Measurements from ENCODE around the gene CHTOP. TPM values are rescaled to one million over a fixed set of nuclear protein-coding genes. Genes with fewer than 3 reads are reported as not detected.

CHTOP gene
- total RNA-seq, 2 donors from 2014 or later, result 82.0 to 82.4 TPM

- no peaks in the 10 kb centered on the region for H3K9me3 ChIP-seq (ENCODE audit: control insufficient read depth, low read length, poor library complexity, severe bottlenecking)
- Mint-ChIP-seq H3K4me1 (peaks cover 5% of the 10 kb centered on the region), H3K27ac (peak overlapping the region; percentile 24), H3K27me3 (peaks cover 14% of the 10 kb centered on the region), H3K4me3 (no peak overlapping the region), H3K36me3 (ENCODE audit: low read depth) (no peaks in the 10 kb centered on the region)
- ATAC-seq, result no peak
- no peak for DNase-seq
Observed at GRCh38 chr1:153608089-153608682, 25.7 kb upstream of the CHTOP start.

DNA sequence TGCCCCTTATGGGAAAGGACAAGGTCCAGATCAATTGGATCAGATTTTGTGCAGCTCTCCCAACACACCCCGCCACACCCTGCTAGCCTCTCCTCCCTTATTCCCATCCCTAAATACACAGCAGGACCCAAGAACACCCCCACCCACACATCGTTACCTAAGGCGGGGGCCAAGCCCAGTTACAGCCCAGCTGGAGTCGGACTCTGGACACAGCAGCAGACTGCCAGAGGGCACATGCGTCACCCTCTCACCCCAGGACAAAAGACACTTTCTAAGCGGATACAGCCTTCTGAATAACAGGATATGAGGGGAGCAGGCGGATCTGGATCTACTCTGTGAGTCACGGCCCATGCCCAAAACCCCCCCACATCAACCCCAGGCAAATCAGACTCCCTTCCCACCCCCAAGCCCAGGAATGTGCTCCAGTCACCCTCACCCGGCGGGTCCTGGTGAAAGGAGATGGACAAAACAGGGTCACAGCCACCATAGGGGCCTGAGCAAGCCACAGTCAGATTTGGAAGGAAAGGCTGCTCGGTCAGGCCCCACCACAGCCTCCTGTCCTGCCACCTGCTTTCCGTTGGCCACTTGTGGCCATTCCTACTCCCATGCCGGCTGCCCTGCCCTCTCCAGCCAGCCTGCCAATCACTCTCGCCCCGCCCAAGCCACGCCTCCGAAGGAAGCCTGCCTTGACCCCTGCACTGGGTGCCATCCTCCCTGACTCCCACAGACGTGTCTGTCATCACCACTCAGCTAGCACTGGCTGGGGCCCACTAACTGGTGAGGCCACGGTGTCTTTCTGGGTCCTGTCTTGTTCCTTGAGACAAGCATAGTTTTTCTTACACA, 24.9 kb upstream of the CHTOP start:
- Mint-ChIP-seq H3K27ac (no peak overlapping the region), H3K27me3 (peaks cover 14% of the 10 kb centered on the region), H3K4me1 (peaks cover 5% of the 10 kb centered on the region), H3K36me3 (ENCODE audit: low read depth) (no peaks in the 10 kb centered on the region), H3K4me3 (no peak overlapping the region)
- ATAC-seq, result no peak
- no peak for DNase-seq
- no peaks in the 10 kb centered on the region for H3K9me3 ChIP-seq (ENCODE audit: control insufficient read depth, low read length, poor library complexity, severe bottlenecking)

DNA sequence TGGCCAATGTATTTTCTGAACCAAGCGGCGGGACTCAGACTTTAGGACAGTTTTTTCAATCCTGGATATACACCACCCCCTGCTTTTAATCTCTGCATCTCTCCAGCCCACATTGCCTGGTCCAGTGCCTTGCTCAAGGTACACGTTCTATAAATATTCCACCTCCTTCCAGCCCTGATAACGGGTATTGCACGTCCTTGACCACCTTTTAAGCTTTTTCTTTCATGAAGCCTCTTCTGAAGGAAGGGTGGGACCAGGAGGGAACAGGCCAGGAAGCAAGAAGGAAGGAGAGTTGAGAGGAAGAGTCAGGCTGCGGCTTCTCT, 24.3 kb upstream of the CHTOP start:
- no peak overlapping the region for H3K4me3 Mint-ChIP-seq
- peaks cover 5% of the 10 kb centered on the region for H3K4me1 Mint-ChIP-seq
- no peak overlapping the region for H3K27ac Mint-ChIP-seq
- H3K9me3 ChIP-seq (ENCODE audit: control insufficient read depth, low read length, poor library complexity, severe bottlenecking), result no peaks in the 10 kb centered on the region
- no peak for ATAC-seq
- peaks cover 14% of the 10 kb centered on the region for H3K27me3 Mint-ChIP-seq
- DNase-seq, result no peak
- no peaks in the 10 kb centered on the region for H3K36me3 Mint-ChIP-seq (ENCODE audit: low read depth)

DNA sequence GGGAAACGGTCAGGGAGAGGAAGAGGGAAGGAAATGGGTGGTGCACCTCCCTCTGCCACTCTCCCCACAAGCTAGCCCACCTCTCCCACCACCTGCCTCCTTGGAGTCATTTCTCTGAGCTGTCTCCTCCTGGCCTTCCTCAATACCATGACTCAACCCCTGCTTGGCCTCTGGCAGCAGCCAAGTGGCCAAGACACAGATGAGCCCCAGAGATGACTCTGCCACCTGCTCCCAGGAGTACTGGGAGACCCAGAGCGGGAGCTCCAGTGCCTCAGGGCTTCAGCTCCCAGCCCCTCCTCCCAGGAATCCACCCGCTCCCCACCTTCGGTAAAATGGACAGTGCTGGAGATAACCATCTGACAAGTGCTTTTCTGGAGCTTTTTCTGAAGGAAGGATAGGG, 23.5 kb upstream of the CHTOP start:
- no peak for ATAC-seq
- peaks cover 14% of the 10 kb centered on the region for H3K27me3 Mint-ChIP-seq
- peaks cover 5% of the 10 kb centered on the region for H3K4me1 Mint-ChIP-seq
- no peaks in the 10 kb centered on the region for H3K36me3 Mint-ChIP-seq (ENCODE audit: low read depth)
- no peak for DNase-seq
- H3K27ac Mint-ChIP-seq, result no peak overlapping the region
- no peak overlapping the region for H3K4me3 Mint-ChIP-seq
- H3K9me3 ChIP-seq (ENCODE audit: control insufficient read depth, low read length, poor library complexity, severe bottlenecking), result no peaks in the 10 kb centered on the region

GRCh38 chr1:153610811-153611301, 23.0 kb upstream of the CHTOP start:
- DNase-seq (no peak), ATAC-seq (no peak)
- Mint-ChIP-seq H3K4me3 (no peak overlapping the region), H3K4me1 (peaks cover 5% of the 10 kb centered on the region), H3K27ac (no peak overlapping the region), H3K36me3 (ENCODE audit: low read depth) (no peaks in the 10 kb centered on the region), H3K27me3 (peaks cover 14% of the 10 kb centered on the region)
- no peaks in the 10 kb centered on the region for H3K9me3 ChIP-seq (ENCODE audit: control insufficient read depth, low read length, poor library complexity, severe bottlenecking)

DNA sequence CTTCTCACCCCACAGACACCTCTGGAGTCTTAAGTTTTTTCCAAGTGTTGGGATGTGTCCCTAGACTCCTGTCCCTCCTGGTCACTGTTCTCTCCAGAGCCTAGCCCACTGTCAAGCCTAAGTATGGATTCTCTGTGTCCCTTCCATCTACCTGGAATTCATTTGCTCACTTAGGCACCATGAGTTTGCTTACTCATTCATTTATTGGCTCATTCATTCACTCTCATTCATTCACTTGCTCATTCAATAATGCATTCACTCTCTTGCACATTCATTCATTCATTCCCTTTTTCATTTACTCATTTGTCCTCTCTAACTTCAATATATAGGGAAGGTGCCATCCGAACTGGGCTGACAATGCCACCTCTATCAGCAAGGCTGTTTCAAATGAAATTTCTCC, 22.5 kb upstream of the CHTOP start:
- ATAC-seq (no peak), DNase-seq (no peak)
- Mint-ChIP-seq H3K36me3 (ENCODE audit: low read depth) (no peaks in the 10 kb centered on the region), H3K27ac (no peak overlapping the region), H3K27me3 (peaks cover 14% of the 10 kb centered on the region), H3K4me1 (peaks cover 5% of the 10 kb centered on the region), H3K4me3 (no peak overlapping the region)
- no peaks in the 10 kb centered on the region for H3K9me3 ChIP-seq (ENCODE audit: control insufficient read depth, low read length, poor library complexity, severe bottlenecking)

DNA sequence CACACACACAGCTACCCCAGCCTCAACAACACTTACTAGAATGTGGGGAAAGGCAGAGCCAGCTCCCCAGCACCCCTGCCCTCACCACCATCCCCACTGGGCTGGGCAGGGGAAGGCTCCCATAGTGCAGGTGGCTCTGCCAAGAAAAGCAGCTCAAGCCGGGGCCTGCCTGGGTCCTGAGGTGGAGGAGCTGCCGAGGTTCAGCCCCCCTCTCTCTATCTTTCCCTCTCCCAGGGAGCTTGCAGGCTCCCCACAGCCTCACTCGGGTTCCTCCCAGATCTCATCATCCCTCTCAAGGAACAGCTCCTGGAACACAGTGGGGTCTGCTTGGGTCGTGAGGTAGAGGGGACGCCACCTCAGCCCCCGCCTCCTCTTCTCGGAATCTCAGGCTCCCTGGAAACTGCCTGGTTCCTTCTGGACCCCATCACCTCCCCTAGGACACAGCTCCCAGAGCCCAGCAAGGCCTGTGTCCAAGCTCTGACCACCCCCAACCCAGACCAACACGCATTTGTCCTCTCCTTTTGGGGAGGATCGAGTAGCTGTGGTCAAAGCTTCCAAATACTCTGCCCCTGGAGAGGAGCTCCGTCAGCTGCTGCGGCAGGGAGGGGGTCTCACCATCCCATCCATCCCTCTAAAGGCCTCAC, 21.6 kb upstream of the CHTOP start:
- peaks cover 14% of the 10 kb centered on the region for H3K27me3 Mint-ChIP-seq
- peak overlapping the region; percentile 43 for H3K27ac Mint-ChIP-seq
- H3K36me3 Mint-ChIP-seq (ENCODE audit: low read depth), result no peaks in the 10 kb centered on the region
- no peaks in the 10 kb centered on the region for H3K9me3 ChIP-seq (ENCODE audit: control insufficient read depth, low read length, poor library complexity, severe bottlenecking)
- H3K4me3 Mint-ChIP-seq, result no peak overlapping the region
- DNase-seq (no peak), ATAC-seq (no peak)
- peaks cover 5% of the 10 kb centered on the region for H3K4me1 Mint-ChIP-seq

DNA sequence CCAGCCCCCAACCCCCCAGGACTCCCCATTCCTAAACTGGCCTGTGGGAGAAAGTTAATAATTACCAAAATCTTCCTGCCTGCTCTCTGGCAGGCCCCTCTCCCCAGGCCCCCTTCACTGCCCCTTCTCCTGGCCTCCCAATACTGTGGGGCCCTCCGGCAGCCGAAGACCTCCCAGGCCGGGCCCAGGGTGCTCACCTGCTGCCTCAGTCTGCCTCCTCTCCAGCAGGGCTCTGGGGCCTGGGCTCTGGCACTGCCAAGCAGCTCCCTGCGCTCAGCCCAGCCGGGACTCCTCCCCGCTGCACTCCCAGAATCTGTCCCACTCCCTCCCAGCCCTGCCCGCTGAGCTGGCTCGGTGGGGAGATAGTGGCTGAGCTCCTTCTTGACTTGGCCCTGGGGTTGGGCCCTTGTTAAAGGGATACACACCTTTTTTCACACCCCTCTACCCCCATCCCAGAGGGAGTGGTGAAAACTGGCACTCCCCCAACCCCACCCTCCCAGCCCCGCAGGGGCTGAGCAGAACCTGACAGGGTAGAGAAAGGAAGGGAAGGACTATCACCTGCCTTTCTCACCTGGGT, 21.0 kb upstream of the CHTOP start, which contains the start of gene S100A16:
Gene S100A16, minus strand, starts transcription at position 383 of the 577 bp plus-strand sequence. CDS start 4,986 bp downstream, outside the sequence.
- ATAC-seq (no peak), DNase-seq (no peak)
- Mint-ChIP-seq H3K27ac (peak within 1 kb of the TSS; percentile 43), H3K27me3 (peaks cover 14% of the 10 kb centered on the region), H3K4me1 (peaks cover 5% of the 10 kb centered on the region), H3K36me3 (ENCODE audit: low read depth) (no peaks in the 10 kb centered on the region), H3K4me3 (no peak within 1 kb of the TSS)
- H3K9me3 ChIP-seq (ENCODE audit: control insufficient read depth, low read length, poor library complexity, severe bottlenecking), result no peaks in the 10 kb centered on the region

- DNase-seq (no peak), ATAC-seq (no peak)
- H3K27me3 Mint-ChIP-seq, result peaks cover 14% of the 10 kb centered on the region
- no peak overlapping the region for H3K4me3 Mint-ChIP-seq
- no peaks in the 10 kb centered on the region for H3K36me3 Mint-ChIP-seq (ENCODE audit: low read depth)
- H3K27ac Mint-ChIP-seq, result no peak overlapping the region
- no peaks in the 10 kb centered on the region for H3K9me3 ChIP-seq (ENCODE audit: control insufficient read depth, low read length, poor library complexity, severe bottlenecking)
- peaks cover 5% of the 10 kb centered on the region for H3K4me1 Mint-ChIP-seq
Observed at GRCh38 chr1:153613406-153613805, 20.5 kb upstream of the CHTOP start.

DNA sequence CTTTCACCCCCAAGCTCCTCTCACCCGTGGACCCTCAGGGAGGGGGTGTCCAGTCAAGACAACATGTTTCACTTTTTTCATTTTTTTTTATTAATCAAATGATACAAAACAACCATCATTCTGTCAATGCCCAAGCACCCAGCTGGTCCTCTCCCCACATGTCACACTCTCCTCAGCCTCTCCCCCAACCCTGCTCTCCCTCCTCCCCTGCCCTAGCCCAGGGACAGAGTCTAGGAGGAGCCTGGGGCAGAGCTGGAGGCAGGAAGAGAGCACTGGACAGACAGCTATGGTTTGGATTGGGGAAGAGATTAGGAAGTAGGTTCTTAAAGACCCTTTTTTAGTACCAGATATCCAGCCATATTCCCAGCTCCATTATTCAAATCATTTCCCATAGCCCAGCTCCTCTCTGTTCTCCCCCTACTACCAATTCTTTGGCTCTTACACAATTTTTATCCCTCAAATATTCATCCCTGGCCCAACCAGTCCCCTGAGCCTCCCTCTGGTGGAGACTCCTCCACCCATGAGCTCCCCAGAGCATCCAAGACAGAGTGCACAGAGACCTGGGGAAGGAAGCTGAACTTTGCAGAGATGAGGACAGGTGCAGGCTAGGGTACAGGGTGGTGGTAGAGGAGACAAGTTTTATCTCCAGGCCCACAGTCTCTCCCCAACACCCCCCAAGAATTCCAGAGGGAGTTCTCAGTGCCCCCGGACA, 19.5 kb upstream of the CHTOP start:
- no peaks in the 10 kb centered on the region for H3K9me3 ChIP-seq (ENCODE audit: control insufficient read depth, low read length, poor library complexity, severe bottlenecking)
- H3K27me3 Mint-ChIP-seq, result peaks cover 14% of the 10 kb centered on the region
- H3K4me1 Mint-ChIP-seq, result peaks cover 5% of the 10 kb centered on the region
- DNase-seq, result no peak
- no peak for ATAC-seq
- no peak overlapping the region for H3K4me3 Mint-ChIP-seq
- no peak overlapping the region for H3K27ac Mint-ChIP-seq
- H3K36me3 Mint-ChIP-seq (ENCODE audit: low read depth), result no peaks in the 10 kb centered on the region

DNA sequence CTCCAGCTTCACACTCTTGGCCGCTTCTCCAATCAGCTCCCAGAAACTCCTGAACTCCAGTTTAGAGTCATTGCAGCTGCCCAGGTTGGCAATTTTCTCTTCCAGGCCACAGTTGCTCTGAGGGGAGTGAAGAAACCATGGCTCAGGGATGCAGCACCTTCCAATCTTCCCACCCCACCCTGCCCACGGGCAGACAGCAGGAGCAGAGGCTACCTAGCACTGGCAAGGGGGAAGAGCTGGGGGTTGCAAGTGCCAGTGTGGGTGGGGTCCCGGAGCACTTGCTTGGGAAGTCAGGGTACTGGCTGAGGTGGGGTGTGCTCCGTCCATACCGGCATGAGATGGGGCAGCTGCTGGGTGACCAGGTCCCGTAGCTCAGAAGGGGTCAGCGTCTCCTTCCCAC, 19.0 kb upstream of the CHTOP start:
- H3K27ac Mint-ChIP-seq, result no peak overlapping the region
- H3K4me1 Mint-ChIP-seq, result peaks cover 5% of the 10 kb centered on the region
- no peak for DNase-seq

GRCh38 chr1:153615406-153615805, 18.5 kb upstream of the CHTOP start:
- no peaks in the 10 kb centered on the region for H3K9me3 ChIP-seq (ENCODE audit: control insufficient read depth, low read length, poor library complexity, severe bottlenecking)
- no peaks in the 10 kb centered on the region for H3K36me3 Mint-ChIP-seq (ENCODE audit: low read depth)
- no peak for ATAC-seq
- H3K27me3 Mint-ChIP-seq, result peaks cover 14% of the 10 kb centered on the region
- H3K4me3 Mint-ChIP-seq, result no peak overlapping the region
- H3K4me1 Mint-ChIP-seq, result peaks cover 5% of the 10 kb centered on the region
- H3K27ac Mint-ChIP-seq, result no peak overlapping the region
- no peak for DNase-seq

More for the DNA sequence above, 19.0 kb upstream of the CHTOP start:
- no peaks in the 10 kb centered on the region for H3K36me3 Mint-ChIP-seq (ENCODE audit: low read depth)
- H3K9me3 ChIP-seq (ENCODE audit: control insufficient read depth, low read length, poor library complexity, severe bottlenecking), result no peaks in the 10 kb centered on the region
- no peak for ATAC-seq
- peaks cover 14% of the 10 kb centered on the region for H3K27me3 Mint-ChIP-seq
- H3K4me3 Mint-ChIP-seq, result no peak overlapping the region
